Lung (tissue), 12 donors: ENCODE measurements around the gene NUDT6. TPM values are rescaled to one million over a fixed set of nuclear protein-coding genes. Genes with fewer than 3 reads are reported as not detected.
"Not testable (repeated sequence)": the region's sequence is repeated elsewhere in the genome, so short reads cannot be mapped to it uniquely, and the experiment has no call there.

Source experiments
- ATAC-seq: fragments of 200-7000 bp; cut with Tn5 transposase; one replicate; pipeline ENCODE4 v1.9.1; 2020; ENCODE audit warnings: moderate number of reproducible peaks; ENCODE audit not compliant: insufficient read depth, low FRiP score
- DNase-seq, 3 donors: peaks; one replicate each; pipeline ENCODE4 v3.0.0-alpha.2; 2013 to 2017
- H3K27ac ChIP-seq, 2 donors: one replicate each; pipeline ENCODE4 v1.5.1; 2013; ENCODE audit warnings: mild to moderate bottlenecking in 2 of 2, moderate library complexity in 2 of 2, control low read depth in 1 of 2, inconsistent platforms in 1 of 2, low read depth in 1 of 2, low read length in 1 of 2
- H3K27me3 ChIP-seq, 3 donors: one replicate each; pipeline ENCODE4 v1.5.1; 2013; ENCODE audit warnings: low read length in 2 of 3; ENCODE audit not compliant: control insufficient read depth in 3 of 3, insufficient read depth in 3 of 3
- H3K36me3 ChIP-seq, 4 donors: one replicate each; pipeline ENCODE4 v1.5.1; 2013; ENCODE audit warnings: low read length in 4 of 4, mild to moderate bottlenecking in 1 of 4, moderate library complexity in 1 of 4; ENCODE audit not compliant: control insufficient read depth in 4 of 4, insufficient read depth in 4 of 4
- H3K4me1 ChIP-seq, 5 donors: one replicate each; pipeline ENCODE4 v1.5.1; 2013; ENCODE audit warnings: low read length in 5 of 5, mild to moderate bottlenecking in 2 of 5, moderate library complexity in 1 of 5; ENCODE audit not compliant: control insufficient read depth in 5 of 5, insufficient read depth in 5 of 5
- H3K4me3 ChIP-seq: one replicate; pipeline ENCODE4 v1.5.1; 2013; ENCODE audit warnings: mild to moderate bottlenecking, control low read depth, moderate library complexity
- H3K9ac ChIP-seq, 2 donors: one replicate each; pipeline ENCODE4 v1.5.1; 2013; ENCODE audit warnings: low read length in 2 of 2, control low read depth in 1 of 2; ENCODE audit not compliant: insufficient read depth in 1 of 2
- H3K9me3 ChIP-seq, 4 donors: one replicate each; pipeline ENCODE4 v1.5.1; 2013; ENCODE audit warnings: low read length in 3 of 4, mild to moderate bottlenecking in 1 of 4, moderate library complexity in 1 of 4; ENCODE audit not compliant: control insufficient read depth in 4 of 4, insufficient read depth in 3 of 4
- CTCF ChIP-seq: IDR thresholded peaks from 2 replicates; pipeline ENCODE4 v1.5.1; 2012; ENCODE audit warnings: mild to moderate bottlenecking; ENCODE audit errors: control extremely low read depth, extremely low read depth
- WGBS, 2 donors: extraction: QIAGEN DNeasy Blood & Tissue Kit; methylation state at CpG; one replicate each; pipeline ENCODE4 v1.1.7; 2013; 5-methylcytosine and 5-hydroxymethylcytosine counted together
- polyA plus RNA-seq, 2 donors: library from polyadenylated mRNA; stranded (reverse); fragments of 200-250 nt; gene quantifications; one replicate each; pipeline ENCODE4 v1.2.1, GENCODE V29; 2013
- total RNA-seq, 2 donors: library from RNA; depleted of rRNA in 1 of 2; stranded (reverse); fragments of >200 nt in 1 of 2; gene quantifications; one replicate each; pipeline ENCODE4 v1.2.1, GENCODE V29; 2014 to 2021
- donor health status: control.
- donor health status: control.
- donor health status: Bipolar disorder and iron deficiency.
- donor health status: healthy.
- donor health status: DM: yes; HTN: yes; CAD: no.

NUDT6 gene
- total and polyA plus RNA-seq, 4 donors = 3.8 to 9.2 (median 6.7) TPM

DNA sequence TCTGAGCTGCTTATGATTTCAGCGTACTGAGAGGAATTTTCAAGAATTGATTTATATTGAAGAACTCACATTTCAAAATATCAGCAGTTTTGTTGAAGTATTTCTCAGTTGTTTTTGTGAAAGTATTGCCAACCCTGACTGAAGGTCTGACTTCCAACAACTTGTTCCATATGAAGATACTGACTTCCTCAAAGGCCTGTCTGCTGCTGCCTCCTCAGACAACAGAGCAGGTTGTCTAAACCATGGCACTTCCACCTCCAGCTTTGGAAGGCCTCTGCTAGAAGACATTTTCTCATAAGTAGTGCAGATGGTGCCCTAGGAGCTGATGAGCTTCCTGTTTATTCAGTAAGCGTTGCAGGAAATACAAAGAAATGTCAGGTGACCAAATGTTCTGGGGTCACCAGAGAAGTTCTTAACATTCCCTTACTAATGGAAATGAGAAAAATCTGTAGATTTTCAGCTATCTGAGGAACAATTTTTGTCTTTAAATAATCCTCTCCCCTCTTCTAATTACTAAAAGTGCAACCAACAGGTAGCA lies 67.0 kb downstream of the NUDT6 start:
- no peaks in the 10 kb centered on the region for H3K36me3 ChIP-seq
- ATAC-seq (no peak), DNase-seq (peak in 1 of 3 donors; percentile 29)
- H3K4me3 ChIP-seq = no peak overlapping the region
- H3K27ac ChIP-seq = peak overlapping the region in 1 of 2 donors; percentile 73
- H3K27me3 ChIP-seq = no peaks in the 10 kb centered on the region
- peaks cover 0 to 22% (median 5%) of the 10 kb centered on the region in 5 donors for H3K4me1 ChIP-seq
- TF ChIP-seq CTCF = no peak
- WGBS, 2 donors = 55 to 67% methylated on average over 2 of the region's 2 CpGs
- no peak overlapping the region for H3K9ac ChIP-seq
- no peaks in the 10 kb centered on the region for H3K9me3 ChIP-seq

GRCh38 chr4:122854447-122855352 lies 67.7 kb downstream of the NUDT6 start:
- Histone ChIP-seq H3K9me3 (no peaks in the 10 kb centered on the region), H3K36me3 (no peaks in the 10 kb centered on the region), H3K4me3 (no peak overlapping the region), H3K27ac (peak overlapping the region; percentile 45 to 49), H3K9ac (no peak overlapping the region), H3K4me1 (peaks cover 0 to 22% (median 5%) of the 10 kb centered on the region in 5 donors), H3K27me3 (no peaks in the 10 kb centered on the region)
- DNase-seq (peak; percentile 47 to 77 (median 66)), ATAC-seq (peak; percentile 56)
- TF ChIP-seq CTCF = no peak
- WGBS, 2 donors = 59 to 78% methylated on average over 10 of the region's 10 CpGs

GRCh38 chr4:122851568-122851967 lies 70.8 kb downstream of the NUDT6 start:
- H3K36me3 ChIP-seq = no peaks in the 10 kb centered on the region
- no peak overlapping the region for H3K4me3 ChIP-seq
- no peak overlapping the region for H3K9ac ChIP-seq
- H3K27me3 ChIP-seq = no peaks in the 10 kb centered on the region
- DNase-seq (no peak), ATAC-seq (no peak)
- peaks cover 0 to 4% (median 0%) of the 10 kb centered on the region in 4 donors for H3K9me3 ChIP-seq
- H3K4me1 ChIP-seq = peaks cover 0 to 22% (median 5%) of the 10 kb centered on the region in 5 donors
- no peak for TF ChIP-seq CTCF
- H3K27ac ChIP-seq = no peak overlapping the region

- peaks cover 0 to 14% (median 0%) of the 10 kb centered on the region in 5 donors for H3K4me1 ChIP-seq
- not testable (repeated sequence) for ATAC-seq, H3K9me3 ChIP-seq, H3K9ac ChIP-seq, DNase-seq, H3K27me3 ChIP-seq, H3K27ac ChIP-seq, H3K4me3 ChIP-seq, H3K36me3 ChIP-seq
- WGBS, 2 donors = 95 to 97% methylated on average over 3 of the region's 3 CpGs
Observed at GRCh38 chr4:122849789-122850188, 72.6 kb downstream of the NUDT6 start.
